Fibroblast of lung (primary cell): ENCODE measurements around the gene MIA2.

Experiments
- CTCF ChIP-seq, 2 donors: IDR thresholded peaks in 1 of 2; conservative IDR thresholded peaks in 1 of 2; 1 replicate in 1 of 2; 2 replicates in 1 of 2; pipeline ENCODE4 v1.5.1; 2011 to 2012; ENCODE audit warnings: low read length in 2 of 2, control low read depth in 1 of 2, inconsistent platforms in 1 of 2, low read depth in 1 of 2, mild to moderate bottlenecking in 1 of 2
- EZH2 ChIP-seq: IDR thresholded peaks from 2 replicates; pipeline ENCODE4 v1.5.1; 2012; ENCODE audit warnings: low read length, control low read depth, mild to moderate bottlenecking; ENCODE audit errors: missing control alignments

- no peak for TF ChIP-seq CTCF (conservative IDR thresholded peaks at IDR 0.05 in 1 of 2, IDR thresholded peaks at IDR 0.05 in 1 of 2; ENCODE audit: low read depth in 1 of 2, low read length in 2 of 2)
- TF ChIP-seq EZH2, result no peak
These were observed 46.7 kb upstream of the MIA2 start for GRCh38 chr14:39186941-39187525.
